Measurements from ENCODE around the gene SLC7A5. TPM values are rescaled to one million over a fixed set of nuclear protein-coding genes. Genes with fewer than 3 reads are reported as not detected.

The SLC7A5 gene
- total and polyA plus RNA-seq, 2 of the 4 experiments (the other 2 are of a cell fraction) = 11.3 to 101 TPM

DNA sequence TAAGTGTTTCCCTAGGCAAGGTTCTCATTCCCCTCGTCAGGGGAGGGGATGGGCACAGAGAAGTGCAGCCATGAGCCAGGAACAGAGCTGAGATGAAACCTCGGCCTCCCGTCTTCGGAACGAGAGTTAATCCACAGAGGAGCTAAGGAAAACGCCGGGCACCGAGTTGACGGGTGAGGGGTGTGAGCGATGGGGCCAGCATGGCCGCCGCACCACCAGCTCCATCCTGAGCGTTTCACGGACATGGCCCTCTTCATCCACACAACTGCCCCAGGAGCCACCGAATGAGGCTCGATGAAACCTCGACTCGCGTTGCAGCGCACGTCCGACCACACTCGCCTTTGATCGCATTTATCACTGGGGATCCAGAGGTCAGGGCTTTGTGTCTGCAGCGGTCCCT is 45.5 kb upstream of the SLC7A5 start:
- H3K4me1 ChIP-seq (ENCODE audit: control insufficient read depth, insufficient read depth, low read length) = no peaks in the 10 kb centered on the region
- TF ChIP-seq POLR2A (IDR thresholded peaks at IDR 0.05; ENCODE audit: low read depth, low read length) (no peak), RFX5 (IDR thresholded peaks at IDR 0.05; ENCODE audit: low read depth, low read length) (no peak), NFE2L2 (IDR thresholded peaks at IDR 0.05; ENCODE audit: low read depth, low read length) (no peak), MXI1 (IDR thresholded peaks at IDR 0.05; ENCODE audit: borderline replicate concordance, low read depth, low read length) (no peak), MAFK (IDR thresholded peaks at IDR 0.05; ENCODE audit: low read depth, low read length) (no peak), RCOR1 (IDR thresholded peaks at IDR 0.05; ENCODE audit: insufficient replicate concordance, low read length) (no peak), CEBPB (IDR thresholded peaks at IDR 0.05; ENCODE audit: low read depth, low read length) (no peak), SMC3 (IDR thresholded peaks at IDR 0.05; ENCODE audit: low read depth, low read length) (no peak), FOS (IDR thresholded peaks at IDR 0.05; ENCODE audit: low read depth, low read length) (no peak), USF2 (IDR thresholded peaks at IDR 0.05; ENCODE audit: low read depth, low read length) (no peak), CTCF (conservative IDR thresholded peaks at IDR 0.05; ENCODE audit: low read depth, low read length) (no peak), RAD21 (IDR thresholded peaks at IDR 0.05; ENCODE audit: low read length) (no peak), BHLHE40 (IDR thresholded peaks at IDR 0.05; ENCODE audit: low read depth, low read length) (no peak), CHD1 (IDR thresholded peaks at IDR 0.05; ENCODE audit: low read depth, low read length) (no peak), MAZ (IDR thresholded peaks at IDR 0.05; ENCODE audit: borderline replicate concordance, low read depth, low read length) (no peak)
- TF ChIP-seq, protein P1, sequence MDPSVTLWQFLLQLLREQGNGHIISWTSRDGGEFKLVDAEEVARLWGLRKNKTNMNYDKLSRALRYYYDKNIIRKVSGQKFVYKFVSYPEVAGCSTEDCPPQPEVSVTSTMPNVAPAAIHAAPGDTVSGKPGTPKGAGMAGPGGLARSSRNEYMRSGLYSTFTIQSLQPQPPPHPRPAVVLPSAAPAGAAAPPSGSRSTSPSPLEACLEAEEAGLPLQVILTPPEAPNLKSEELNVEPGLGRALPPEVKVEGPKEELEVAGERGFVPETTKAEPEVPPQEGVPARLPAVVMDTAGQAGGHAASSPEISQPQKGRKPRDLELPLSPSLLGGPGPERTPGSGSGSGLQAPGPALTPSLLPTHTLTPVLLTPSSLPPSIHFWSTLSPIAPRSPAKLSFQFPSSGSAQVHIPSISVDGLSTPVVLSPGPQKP (IDR thresholded peaks at IDR 0.05; ENCODE audit: borderline replicate concordance, low read depth, low read length) = no peak
- no peaks in the 10 kb centered on the region for H3K36me3 ChIP-seq (ENCODE audit: control insufficient read depth, insufficient read depth, low read length)
- no peak overlapping the region for H3K4me2 ChIP-seq (ENCODE audit: low read depth, low read length)
- no peak overlapping the region for H2BK20ac ChIP-seq (ENCODE audit: low read depth, low read length)
- no peak overlapping the region for H3K18ac ChIP-seq (ENCODE audit: low read depth, low read length)
- no peak overlapping the region for H2BK5ac ChIP-seq (ENCODE audit: low read depth, low read length, poor library complexity, severe bottlenecking)
- H2BK15ac ChIP-seq (ENCODE audit: low read depth, low read length) = no peak overlapping the region
- no peak overlapping the region for H3K4ac ChIP-seq (ENCODE audit: low read depth, low read length)
- dilution Hi-C loops (cut with HindIII; ENCODE audit: low sequenced_read_pairs, unreplicated experiment) (no loop called here), intact Hi-C loops (cut with micrococcal nuclease) (no loop called here), in situ Hi-C loops (cut with MboI; ENCODE audit: low sequenced_read_pairs) (no loop called here)
- no CpG with 5 or more reads among the region's 25 CpGs for WGBS, 2 experiments (ENCODE audit: extremely low coverage in 2 of 2, insufficient read length in 1 of 2)
- H3K9me1 ChIP-seq (ENCODE audit: insufficient read depth, low read length) = no peaks in the 10 kb centered on the region
- no peak overlapping the region for H3K27ac ChIP-seq (ENCODE audit: insufficient read depth, low read length)
- no peak overlapping the region for H3K4me3 ChIP-seq (ENCODE audit: insufficient read depth, low read depth, low read length)
- H4K20me1 ChIP-seq (ENCODE audit: insufficient read depth, low read length) = no peaks in the 10 kb centered on the region
- H3K56ac ChIP-seq (ENCODE audit: extremely low read depth, insufficient read depth, low read length) = no peak overlapping the region
- no peak overlapping the region for H4K8ac ChIP-seq (ENCODE audit: low read depth in 2 of 2, low read length in 2 of 2)
- CTCF ChIA-PET = no interaction called here
- POLR2A ChIA-PET (ENCODE audit: unreplicated experiment) = no interaction called here
- no TSS peak for BruUV-seq (replicated peaks)
- no peak overlapping the region for H4K91ac ChIP-seq (ENCODE audit: insufficient read depth, low read depth, low read length)
- no peak overlapping the region for H2AK5ac ChIP-seq (ENCODE audit: low read depth, low read length)
- no peak overlapping the region for H4K5ac ChIP-seq (ENCODE audit: low read depth, low read length)
- no peak overlapping the region for H2AK9ac ChIP-seq (replicated peaks; ENCODE audit: low read depth, low read length, poor library complexity)
- no peak overlapping the region for H3K9ac ChIP-seq (ENCODE audit: low read depth, low read length)
- H3K14ac ChIP-seq (replicated peaks; ENCODE audit: low read depth, low read length) = no peak overlapping the region
- ATAC-seq (ENCODE audit: low read depth) (no peak), DNase-seq (no peak)
- H2BK120ac ChIP-seq (ENCODE audit: low read depth, low read length) = no peak overlapping the region
- H3K23ac ChIP-seq (ENCODE audit: low read depth, low read length) = no peak overlapping the region
- H3K9me3 ChIP-seq (ENCODE audit: control insufficient read depth, insufficient read depth, low read length) = no peaks in the 10 kb centered on the region
- H3K79me1 ChIP-seq (ENCODE audit: low read depth in 1 of 2, low read length in 2 of 2) = no peaks in the 10 kb centered on the region
- H2AFZ ChIP-seq (replicated peaks; ENCODE audit: low read length, poor library complexity) = no peak overlapping the region
- peaks cover 22% of the 10 kb centered on the region for H3K27me3 ChIP-seq (ENCODE audit: control insufficient read depth, insufficient read depth, low read length)
